PC-9 (cell line): ENCODE data around the gene CACNG5. TPM values are rescaled to one million over a fixed set of nuclear protein-coding genes. Genes with fewer than 3 reads are reported as not detected.

Experiments used
- BruUV-seq: library from RNA; stranded (reverse); fragments of 400-500 nt; replicated peaks from 2 replicates; lab custom pipeline; 2021; lab: Mats Ljungman, UMichigan
- CTCF ChIA-PET: fragments of 300-600 bp; sonication (Branson Sonifier 250); formaldehyde crosslinking; loops from one replicate; lab custom pipeline; 2022; ENCODE audit warnings: antibody characterized with exemption; lab: Charles Lee
- POLR2A ChIA-PET: fragments of 300-600 bp; sonication (Branson Sonifier 250); formaldehyde crosslinking; loops from one replicate; lab custom pipeline; 2022; ENCODE audit warnings: antibody characterized with exemption; ENCODE audit not compliant: unreplicated experiment; lab: Charles Lee
- DNase-seq, 2 experiments: peaks; one replicate each; pipeline versions ENCODE4 v3.0.0 to v3.0.0-alpha.2; 2015 to 2022; ENCODE audit warnings: mixed read lengths in 1 of 2
- H2AFZ ChIP-seq: fragments of 200-600 bp; sonication (generic); 2 replicates; pipeline ENCODE4 v1.8.1; 2017; ENCODE audit warnings: antibody characterized with exemption
- H3F3A ChIP-seq: fragments of 200-600 bp; sonication (generic); 2 replicates; pipeline ENCODE4 v1.8.1; 2017; ENCODE audit warnings: antibody characterized with exemption, mild to moderate bottlenecking, low read depth; ENCODE audit not compliant: insufficient read depth
- H3K27ac ChIP-seq: fragments of 200-600 bp; sonication (generic); 2 replicates; pipeline ENCODE4 v1.6.1; 2016; ENCODE audit warnings: mixed run types
- H3K27me3 ChIP-seq: fragments of 200-600 bp; sonication (generic); 2 replicates; pipeline ENCODE4 v1.6.1; 2016; ENCODE audit warnings: low read depth, mixed run types; ENCODE audit not compliant: insufficient read depth
- H3K36me3 ChIP-seq: fragments of 200-600 bp; sonication (generic); 2 replicates; pipeline ENCODE4 v1.6.1; 2016; ENCODE audit warnings: low read depth, mixed run types
- H3K4me1 ChIP-seq: fragments of 200-600 bp; sonication (generic); replicated peaks from 2 replicates; pipeline ENCODE4 v1.6.1; 2016; ENCODE audit warnings: mixed run types; ENCODE audit not compliant: insufficient read depth
- H3K4me2 ChIP-seq: fragments of 200-600 bp; sonication (generic); 2 replicates; pipeline ENCODE4 v1.6.1; 2017; ENCODE audit warnings: mixed run types
- H3K4me3 ChIP-seq: fragments of 200-600 bp; sonication (generic); 2 replicates; pipeline ENCODE4 v1.6.1; 2016; ENCODE audit warnings: mixed run types
- H3K79me2 ChIP-seq: fragments of 200-600 bp; sonication (generic); 2 replicates; pipeline ENCODE4 v1.6.1; 2017; ENCODE audit warnings: low read depth, mixed run types
- H3K9me2 ChIP-seq: fragments of 200-600 bp; sonication (generic); 2 replicates; pipeline ENCODE4 v1.8.1; 2017; ENCODE audit warnings: mild to moderate bottlenecking; ENCODE audit not compliant: insufficient read depth
- H3K9me3 ChIP-seq: fragments of 200-600 bp; sonication (generic); 2 replicates; pipeline ENCODE4 v1.8.1; 2016; ENCODE audit warnings: low read depth; ENCODE audit not compliant: insufficient read depth
- H4K20me1 ChIP-seq: fragments of 200-600 bp; sonication (generic); 2 replicates; pipeline ENCODE4 v1.8.1; 2017; ENCODE audit not compliant: insufficient read depth
- EZH2 ChIP-seq: fragments of 200-600 bp; sonication (generic); IDR thresholded peaks from 2 replicates; pipeline ENCODE4 v1.8.0; 2017; ENCODE audit warnings: antibody characterized with exemption, low read depth
- intact Hi-C: fragments of 100-400 bp; cut with micrococcal nuclease; formaldehyde crosslinking; loops from one replicate; pipeline ENCODE4 v1.10.0; 2022; ENCODE audit not compliant: unreplicated experiment
- total RNA-seq: library from RNA; stranded (reverse); gene quantifications from 2 replicates; pipeline ENCODE4 v1.2.3, GENCODE V29; 2021
- TF ChIP-seq, protein P1 (sequence below): fragments of 200-600 bp; sonication (generic); conservative IDR thresholded peaks from 2 replicates; pipeline ENCODE4 v1.6.1; 2017; ENCODE audit warnings: mixed run types, antibody characterized with exemption, mild to moderate bottlenecking, moderate library complexity

The CACNG5 gene
- total RNA-seq, 1 experiment from 2014 or later: not detected

DNA sequence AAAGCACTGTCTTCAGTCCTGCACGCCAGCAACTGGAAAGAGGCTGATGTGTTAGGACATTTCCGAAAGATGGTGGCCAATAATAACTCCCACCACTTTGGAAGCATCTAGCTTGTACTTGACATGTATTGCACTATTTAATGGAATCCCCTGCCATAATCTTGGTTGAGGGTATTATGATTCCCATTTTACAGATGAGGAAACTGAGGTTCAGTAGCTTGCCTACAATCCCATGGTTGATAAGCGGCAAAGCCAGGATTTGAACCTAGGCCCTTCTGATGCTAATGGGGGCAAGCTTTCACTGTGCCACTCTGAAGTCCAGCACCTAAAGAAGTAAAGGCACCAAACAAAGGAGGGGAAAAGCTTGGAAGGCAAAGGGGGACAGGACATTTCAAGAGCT lies 8.0 kb downstream of the CACNG5 start:
- BruUV-seq: no TSS peak
- Histone ChIP-seq H3K27ac (no peak overlapping the region), H3K4me3 (no peak overlapping the region), H3K36me3 (no peaks in the 10 kb centered on the region), H3K9me2 (no peaks in the 10 kb centered on the region), H2AFZ (no peak overlapping the region), H3K4me2 (no peak overlapping the region), H3K79me2 (no peaks in the 10 kb centered on the region), H3K27me3 (peaks cover 67% of the 10 kb centered on the region), H3K9me3 (no peaks in the 10 kb centered on the region; the same call in 1 of the 2 replicates), H3F3A (no peaks in the 10 kb centered on the region), H3K4me1 (no peaks in the 10 kb centered on the region), H4K20me1 (no peaks in the 10 kb centered on the region)
- intact Hi-C loops: no loop called here
- no peak for DNase-seq
- no peak for TF ChIP-seq EZH2
- TF ChIP-seq, protein P1, sequence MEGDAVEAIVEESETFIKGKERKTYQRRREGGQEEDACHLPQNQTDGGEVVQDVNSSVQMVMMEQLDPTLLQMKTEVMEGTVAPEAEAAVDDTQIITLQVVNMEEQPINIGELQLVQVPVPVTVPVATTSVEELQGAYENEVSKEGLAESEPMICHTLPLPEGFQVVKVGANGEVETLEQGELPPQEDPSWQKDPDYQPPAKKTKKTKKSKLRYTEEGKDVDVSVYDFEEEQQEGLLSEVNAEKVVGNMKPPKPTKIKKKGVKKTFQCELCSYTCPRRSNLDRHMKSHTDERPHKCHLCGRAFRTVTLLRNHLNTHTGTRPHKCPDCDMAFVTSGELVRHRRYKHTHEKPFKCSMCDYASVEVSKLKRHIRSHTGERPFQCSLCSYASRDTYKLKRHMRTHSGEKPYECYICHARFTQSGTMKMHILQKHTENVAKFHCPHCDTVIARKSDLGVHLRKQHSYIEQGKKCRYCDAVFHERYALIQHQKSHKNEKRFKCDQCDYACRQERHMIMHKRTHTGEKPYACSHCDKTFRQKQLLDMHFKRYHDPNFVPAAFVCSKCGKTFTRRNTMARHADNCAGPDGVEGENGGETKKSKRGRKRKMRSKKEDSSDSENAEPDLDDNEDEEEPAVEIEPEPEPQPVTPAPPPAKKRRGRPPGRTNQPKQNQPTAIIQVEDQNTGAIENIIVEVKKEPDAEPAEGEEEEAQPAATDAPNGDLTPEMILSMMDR: no peak
- POLR2A ChIA-PET: no interaction called here
- CTCF ChIA-PET: no interaction called here

DNA sequence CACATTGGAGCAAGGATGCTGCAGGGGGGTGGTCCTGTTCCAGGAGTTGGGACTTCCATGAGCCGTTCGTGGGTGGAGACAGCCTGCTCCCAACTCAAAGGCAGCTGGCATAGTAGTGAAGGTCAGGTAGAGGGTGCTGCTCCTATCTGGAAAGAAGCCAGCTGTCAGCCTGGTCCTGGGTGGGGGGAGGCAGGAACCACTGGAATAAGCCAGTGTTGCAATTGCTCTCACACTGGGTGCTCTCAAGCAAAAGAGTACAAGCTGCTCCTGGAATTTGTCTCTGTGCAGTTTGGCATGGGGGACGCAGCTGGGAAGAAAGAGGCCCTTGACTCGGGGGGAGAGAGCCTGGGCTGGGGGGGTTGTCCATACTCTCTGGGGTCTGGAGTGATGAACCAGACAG lies 8.7 kb downstream of the CACNG5 start:
- Histone ChIP-seq H3K4me3 (no peak overlapping the region), H3K79me2 (no peaks in the 10 kb centered on the region), H4K20me1 (no peaks in the 10 kb centered on the region), H3K36me3 (no peaks in the 10 kb centered on the region), H3K27me3 (peaks cover 74% of the 10 kb centered on the region), H3F3A (no peaks in the 10 kb centered on the region), H3K9me2 (no peaks in the 10 kb centered on the region), H2AFZ (no peak overlapping the region), H3K4me1 (no peaks in the 10 kb centered on the region), H3K9me3 (no peaks in the 10 kb centered on the region; the same call in 1 of the 2 replicates), H3K27ac (no peak overlapping the region), H3K4me2 (no peak overlapping the region)
- TF ChIP-seq, protein P1: no peak
- TF ChIP-seq EZH2: no peak
- CTCF ChIA-PET: no interaction called here
- POLR2A ChIA-PET: interaction anchor here (0.7 kb wide), 1 partner anchor 12 kb away, joined by 5 read pairs; no protein-coding TSS in a partner anchor
- intact Hi-C loops: no loop called here
- no peak for DNase-seq
- no TSS peak for BruUV-seq

DNA sequence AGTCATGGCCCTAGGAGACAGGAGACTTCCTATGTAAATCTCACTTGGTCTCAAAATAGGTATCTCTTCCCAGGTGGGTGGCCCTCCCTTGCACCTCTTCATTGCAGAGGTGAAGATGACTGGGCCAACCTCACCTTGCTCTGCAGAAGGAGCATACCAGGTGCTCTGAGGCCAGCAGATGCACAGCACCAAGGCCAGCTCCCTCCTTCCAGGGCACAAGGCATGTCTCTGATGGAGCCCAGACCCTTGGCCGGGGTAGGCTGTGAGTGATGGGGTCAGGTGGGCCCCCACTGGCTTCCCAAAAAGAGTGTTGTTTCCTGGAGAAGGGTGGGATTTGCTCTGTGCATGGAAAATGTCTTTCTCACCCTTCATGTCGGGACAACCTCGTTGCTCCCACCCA lies 12.8 kb downstream of the CACNG5 start:
- ChIA-PET POLR2A (no interaction called here), CTCF (no interaction called here)
- no peaks in the 10 kb centered on the region for H4K20me1 ChIP-seq
- intact Hi-C loops: no loop called here
- no peak overlapping the region for H3K27ac ChIP-seq
- H3K27me3 ChIP-seq: peaks cover 76% of the 10 kb centered on the region
- no peaks in the 10 kb centered on the region; the same call in 1 of the 2 replicates for H3K9me3 ChIP-seq
- no TSS peak for BruUV-seq
- H3K4me3 ChIP-seq: no peak overlapping the region
- no peaks in the 10 kb centered on the region for H3K36me3 ChIP-seq
- no peak overlapping the region for H2AFZ ChIP-seq
- DNase-seq: no peak
- no peak for TF ChIP-seq EZH2
- TF ChIP-seq, protein P1: no peak
- no peaks in the 10 kb centered on the region for H3K9me2 ChIP-seq
- H3F3A ChIP-seq: no peaks in the 10 kb centered on the region
- no peaks in the 10 kb centered on the region for H3K79me2 ChIP-seq
- H3K4me1 ChIP-seq: no peaks in the 10 kb centered on the region
- no peak overlapping the region for H3K4me2 ChIP-seq
